ENCODE results near the gene CFAP54. TPM values are rescaled to one million over a fixed set of nuclear protein-coding genes. Genes with fewer than 3 reads are reported as not detected.

Gene CFAP54
- total RNA-seq, 1 experiment from 2014 or later, result 0.64 TPM

GRCh38 chr12:96448300-96448699 lies 41.1 kb upstream of the CFAP54 start:
- Histone ChIP-seq H3K9me3 (ENCODE audit: control insufficient read depth, insufficient read depth, low read depth, low read length) (no peaks in the 10 kb centered on the region; the same call in 1 of the 2 replicates), H3K27me3 (ENCODE audit: control insufficient read depth, insufficient read depth, low read length) (no peaks in the 10 kb centered on the region), H3K36me3 (ENCODE audit: control insufficient read depth, insufficient read depth, low read length) (no peaks in the 10 kb centered on the region), H3K4me1 (ENCODE audit: control insufficient read depth, insufficient read depth, low read length) (no peaks in the 10 kb centered on the region; the same call in 1 of the 2 replicates), H3K27ac (ENCODE audit: low read length) (no peak overlapping the region), H3K4me3 (ENCODE audit: low read depth in 2 of 2, low read length in 2 of 2) (no peak overlapping the region)
- ChIA-PET CTCF (interaction anchor here (1.2 kb wide), 1 partner anchor 10 kb away, joined by 3 read pairs; no protein-coding TSS in a partner anchor), POLR2A (no interaction called here)
- peak; percentile 84 for ATAC-seq
- no TSS peak for BruUV-seq (replicated peaks)
- no peak for TF ChIP-seq CTCF (IDR thresholded peaks at IDR 0.05)
- 0 out of 2 replicates have a peak, but pooled peaks have one; percentile 28 for TF ChIP-seq TCF7L2 (IDR thresholded peaks at IDR 0.05; ENCODE audit: low read depth, low read length)
- DNase-seq (ENCODE audit: low read depth, low spot score), result peak; percentile 78
- intact Hi-C loops (cut with micrococcal nuclease; ENCODE audit: unreplicated experiment), result no loop called here
- in situ Hi-C loops (cut with HindIII; ENCODE audit: low pct_unique_long_range_greater_than_20kb, low sequenced_read_pairs), result no loop called here

- no TSS peak for BruUV-seq (replicated peaks)
- ChIA-PET POLR2A (no interaction called here), CTCF (no interaction called here)
- no peaks in the 10 kb centered on the region for H3K4me1 ChIP-seq (ENCODE audit: control insufficient read depth, insufficient read depth, low read length)
- intact Hi-C loops (cut with micrococcal nuclease; ENCODE audit: unreplicated experiment) (no loop called here), in situ Hi-C loops (cut with HindIII; ENCODE audit: low pct_unique_long_range_greater_than_20kb, low sequenced_read_pairs) (no loop called here)
- ATAC-seq (no peak), DNase-seq (ENCODE audit: low read depth, low spot score) (no peak)
- H3K27me3 ChIP-seq (ENCODE audit: control insufficient read depth, insufficient read depth, low read length), result no peaks in the 10 kb centered on the region
- no peak overlapping the region for H3K4me3 ChIP-seq (ENCODE audit: low read depth in 2 of 2, low read length in 2 of 2)
- H3K36me3 ChIP-seq (ENCODE audit: control insufficient read depth, insufficient read depth, low read length), result no peaks in the 10 kb centered on the region
- TF ChIP-seq CTCF (IDR thresholded peaks at IDR 0.05), result no peak
- no peak for TF ChIP-seq REST (IDR thresholded peaks at IDR 0.05; ENCODE audit: insufficient read depth in 1 of 2, low read depth in 2 of 2, low read length in 1 of 2)
- TF ChIP-seq TCF7L2 (IDR thresholded peaks at IDR 0.05; ENCODE audit: low read depth, low read length), result no peak
- no peak for TF ChIP-seq POLR2AphosphoS5 (IDR thresholded peaks at IDR 0.05; ENCODE audit: low read depth, low read length)
- TF ChIP-seq SIN3A (IDR thresholded peaks at IDR 0.05; ENCODE audit: borderline replicate concordance, insufficient read depth, low read depth, low read length), result no peak
- no peak overlapping the region for H3K27ac ChIP-seq (ENCODE audit: low read length)
- no peaks in the 10 kb centered on the region; the same call in 1 of the 2 replicates for H3K9me3 ChIP-seq (ENCODE audit: control insufficient read depth, insufficient read depth, low read depth, low read length)
These were observed 37.0 kb upstream of the CFAP54 start for GRCh38 chr12:96452261-96452922.
